Measurements from ENCODE around the gene PPARA.

Gene PPARA

DNA sequence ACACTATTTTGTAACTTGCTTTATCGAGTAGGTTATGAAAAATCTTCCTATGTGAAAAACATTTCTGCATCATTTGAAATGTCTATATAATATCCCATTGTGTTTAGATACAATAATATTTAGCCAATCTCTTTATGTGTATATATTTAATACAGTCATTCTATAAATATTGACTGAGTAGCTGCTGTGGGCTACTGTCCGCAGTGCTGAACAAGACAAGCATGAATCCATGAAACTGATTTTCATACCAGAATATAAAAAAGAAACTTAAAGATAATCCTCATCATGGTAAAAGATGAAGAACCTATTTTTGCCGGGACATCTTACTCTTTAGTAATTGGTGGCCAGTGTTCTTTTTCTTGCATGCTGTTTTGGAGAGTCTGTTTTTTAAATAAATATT is 3.6 kb downstream of the PPARA start:
- no peak for TF ChIP-seq CTCF (IDR thresholded peaks at IDR 0.05; ENCODE audit: insufficient read depth, low read length, poor library complexity, severe bottlenecking)
- Histone ChIP-seq H3K27me3 (replicated peaks; ENCODE audit: control insufficient read depth, insufficient read depth, low read length) (no peaks in the 10 kb centered on the region; the same call in 1 of the 2 replicates), H3K36me3 (ENCODE audit: control insufficient read depth, insufficient read depth, low read length) (peaks cover 2% of the 10 kb centered on the region), H3K4me3 (replicated peaks; ENCODE audit: low read depth, low read length) (no peak overlapping the region)
- DNase-seq (ENCODE audit: extremely low read depth, insufficient read length): no peak

- Histone ChIP-seq H3K36me3 (ENCODE audit: control insufficient read depth, insufficient read depth, low read length) (peaks cover 2% of the 10 kb centered on the region), H3K27me3 (replicated peaks; ENCODE audit: control insufficient read depth, insufficient read depth, low read length) (no peaks in the 10 kb centered on the region), H3K4me3 (replicated peaks; ENCODE audit: low read depth, low read length) (no peak overlapping the region)
- no peak for DNase-seq (ENCODE audit: extremely low read depth, insufficient read length)
- no peak for TF ChIP-seq CTCF (IDR thresholded peaks at IDR 0.05; ENCODE audit: insufficient read depth, low read length, poor library complexity, severe bottlenecking)
Measured at GRCh38 chr22:46156031-46156430, 5.7 kb downstream of the PPARA start.

DNA sequence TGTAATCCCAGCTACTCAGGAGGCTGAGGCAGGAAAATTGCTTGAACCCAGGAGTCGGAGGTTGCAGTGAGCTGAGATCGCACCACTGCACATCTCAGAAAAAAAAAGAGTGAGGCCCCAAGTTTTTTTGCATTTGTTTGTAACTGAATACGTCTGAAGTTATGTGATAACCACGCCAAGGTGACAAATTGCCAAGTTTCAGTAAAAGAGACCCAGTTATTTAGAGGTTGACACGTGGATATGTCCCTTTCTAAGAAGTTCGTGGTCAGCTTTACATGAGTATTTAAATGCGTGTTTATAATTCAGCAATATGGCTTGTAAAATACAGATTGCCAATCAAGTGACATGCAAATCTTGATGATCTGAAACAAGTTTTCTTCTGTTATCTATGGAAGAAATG is 8.0 kb downstream of the PPARA start:
- TF ChIP-seq CTCF (IDR thresholded peaks at IDR 0.05; ENCODE audit: insufficient read depth, low read length, poor library complexity, severe bottlenecking): no peak
- no peak for DNase-seq (ENCODE audit: extremely low read depth, insufficient read length)
- no peak overlapping the region for H3K4me3 ChIP-seq (replicated peaks; ENCODE audit: low read depth, low read length)
- H3K36me3 ChIP-seq (ENCODE audit: control insufficient read depth, insufficient read depth, low read length): peaks cover 7% of the 10 kb centered on the region
- no peaks in the 10 kb centered on the region for H3K27me3 ChIP-seq (replicated peaks; ENCODE audit: control insufficient read depth, insufficient read depth, low read length)

- peaks cover 7% of the 10 kb centered on the region for H3K36me3 ChIP-seq (ENCODE audit: control insufficient read depth, insufficient read depth, low read length)
- no peaks in the 10 kb centered on the region for H3K27me3 ChIP-seq (replicated peaks; ENCODE audit: control insufficient read depth, insufficient read depth, low read length)
- no peak for TF ChIP-seq CTCF (IDR thresholded peaks at IDR 0.05; ENCODE audit: insufficient read depth, low read length, poor library complexity, severe bottlenecking)
Measured at GRCh38 chr22:46159212-46159611, 8.9 kb downstream of the PPARA start.

DNA sequence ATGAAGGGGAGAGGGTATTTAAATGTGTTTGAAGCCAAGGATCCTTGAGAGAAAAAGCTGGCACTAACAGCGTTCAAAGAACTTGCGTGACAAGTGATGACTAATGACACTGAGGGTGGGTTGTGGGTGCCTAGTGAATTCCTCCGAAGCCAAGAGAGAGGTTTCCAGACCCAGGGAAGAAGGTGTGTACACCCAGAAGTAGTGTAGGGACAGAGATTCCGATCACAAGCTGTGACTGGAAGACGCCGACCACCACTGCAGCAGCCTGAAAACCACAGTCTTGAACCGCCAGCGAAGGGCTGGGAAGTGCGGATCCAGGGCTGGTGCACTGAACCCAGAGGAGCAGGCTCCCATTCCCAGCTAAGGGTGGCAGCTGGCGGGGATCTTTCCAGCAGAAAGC is 9.5 kb downstream of the PPARA start:
- DNase-seq (ENCODE audit: extremely low read depth, insufficient read length): no peak
- TF ChIP-seq CTCF (IDR thresholded peaks at IDR 0.05; ENCODE audit: insufficient read depth, low read length, poor library complexity, severe bottlenecking): no peak
- H3K4me3 ChIP-seq (replicated peaks; ENCODE audit: low read depth, low read length): no peak overlapping the region
- H3K27me3 ChIP-seq (replicated peaks; ENCODE audit: control insufficient read depth, insufficient read depth, low read length): no peaks in the 10 kb centered on the region
- peaks cover 7% of the 10 kb centered on the region for H3K36me3 ChIP-seq (ENCODE audit: control insufficient read depth, insufficient read depth, low read length)

More at GRCh38 chr22:46159212-46159611, 8.9 kb downstream of the PPARA start:
- H3K4me3 ChIP-seq (replicated peaks; ENCODE audit: low read depth, low read length): no peak overlapping the region
- no peak for DNase-seq (ENCODE audit: extremely low read depth, insufficient read length)

DNA sequence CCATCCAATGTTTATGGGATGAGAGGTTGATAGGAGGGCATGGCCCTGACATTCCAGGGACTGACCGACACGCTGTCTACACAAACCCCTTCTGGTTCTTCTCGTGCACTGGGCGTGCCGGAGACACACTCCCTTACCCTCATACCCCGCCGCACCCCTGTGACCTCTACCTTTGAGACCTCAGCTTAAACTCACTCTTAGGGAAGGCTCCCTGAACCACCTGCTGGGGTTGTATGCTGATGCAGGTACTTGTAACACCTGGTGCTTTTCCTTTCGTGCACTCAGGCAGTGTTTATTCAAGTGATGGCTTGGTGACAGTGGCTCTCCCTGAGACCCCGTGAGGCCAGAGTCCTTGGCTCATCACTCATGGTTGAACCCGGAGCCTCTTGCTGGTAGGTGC is 12.0 kb downstream of the PPARA start:
- DNase-seq (ENCODE audit: extremely low read depth, insufficient read length): no peak
- Histone ChIP-seq H3K36me3 (ENCODE audit: control insufficient read depth, insufficient read depth, low read length) (peaks cover 5% of the 10 kb centered on the region), H3K4me3 (replicated peaks; ENCODE audit: low read depth, low read length) (no peak overlapping the region), H3K27me3 (replicated peaks; ENCODE audit: control insufficient read depth, insufficient read depth, low read length) (no peaks in the 10 kb centered on the region)
- no peak for TF ChIP-seq CTCF (IDR thresholded peaks at IDR 0.05; ENCODE audit: insufficient read depth, low read length, poor library complexity, severe bottlenecking)
